ENCODE measurements around the gene SENP8. TPM values are rescaled to one million over a fixed set of nuclear protein-coding genes. Genes with fewer than 3 reads are reported as not detected.

The SENP8 gene
- total RNA-seq, 1 donor from 2014 or later, result 2.4 TPM

DNA sequence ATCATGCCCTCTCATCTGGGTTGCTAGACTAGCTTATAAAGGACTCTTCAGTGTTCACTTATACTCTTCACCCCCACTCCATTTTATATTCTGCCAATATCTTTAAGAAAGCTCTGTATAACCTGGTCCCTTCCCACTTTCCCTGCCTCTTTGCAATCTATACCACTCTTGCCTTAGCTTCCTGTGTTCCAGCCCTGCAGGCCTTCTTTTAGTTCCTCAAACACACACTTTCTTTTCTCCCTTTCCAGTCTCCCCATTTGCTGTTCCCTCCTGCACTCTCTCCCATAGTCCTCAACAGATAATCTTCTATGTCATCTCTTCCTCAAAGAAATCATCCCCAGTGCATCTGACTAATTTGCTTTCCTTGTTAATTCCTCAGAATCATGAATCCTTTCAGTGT lies 28.7 kb downstream of the SENP8 start:
- ATAC-seq, result no peak

DNA sequence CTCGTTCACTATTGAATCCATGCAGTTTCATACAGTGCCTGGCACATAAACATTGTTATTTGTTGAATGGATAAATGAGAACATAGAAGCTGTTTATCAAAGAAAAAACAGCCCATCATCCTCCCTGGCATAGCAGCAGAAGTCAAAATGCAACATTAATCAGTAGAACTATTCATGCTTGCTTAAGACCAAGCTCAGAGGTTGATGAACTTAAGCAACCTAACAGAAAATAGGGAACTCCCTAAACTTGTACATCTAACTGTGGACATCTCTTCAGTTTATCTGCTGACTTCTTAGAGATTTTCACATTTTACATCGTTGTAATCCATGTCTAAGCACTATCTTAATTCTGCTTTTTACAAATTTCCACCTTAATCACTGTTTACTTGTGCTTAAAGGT lies 29.2 kb downstream of the SENP8 start:
- intact Hi-C loops (cut with DNase I), result no loop called here
- DNase-seq (ENCODE audit: low spot score), result no peak
- ATAC-seq, result no peak

More for the DNA sequence above, 28.7 kb downstream of the SENP8 start:
- no peak for DNase-seq (ENCODE audit: low spot score)
- intact Hi-C loops (cut with DNase I), result no loop called here

DNA sequence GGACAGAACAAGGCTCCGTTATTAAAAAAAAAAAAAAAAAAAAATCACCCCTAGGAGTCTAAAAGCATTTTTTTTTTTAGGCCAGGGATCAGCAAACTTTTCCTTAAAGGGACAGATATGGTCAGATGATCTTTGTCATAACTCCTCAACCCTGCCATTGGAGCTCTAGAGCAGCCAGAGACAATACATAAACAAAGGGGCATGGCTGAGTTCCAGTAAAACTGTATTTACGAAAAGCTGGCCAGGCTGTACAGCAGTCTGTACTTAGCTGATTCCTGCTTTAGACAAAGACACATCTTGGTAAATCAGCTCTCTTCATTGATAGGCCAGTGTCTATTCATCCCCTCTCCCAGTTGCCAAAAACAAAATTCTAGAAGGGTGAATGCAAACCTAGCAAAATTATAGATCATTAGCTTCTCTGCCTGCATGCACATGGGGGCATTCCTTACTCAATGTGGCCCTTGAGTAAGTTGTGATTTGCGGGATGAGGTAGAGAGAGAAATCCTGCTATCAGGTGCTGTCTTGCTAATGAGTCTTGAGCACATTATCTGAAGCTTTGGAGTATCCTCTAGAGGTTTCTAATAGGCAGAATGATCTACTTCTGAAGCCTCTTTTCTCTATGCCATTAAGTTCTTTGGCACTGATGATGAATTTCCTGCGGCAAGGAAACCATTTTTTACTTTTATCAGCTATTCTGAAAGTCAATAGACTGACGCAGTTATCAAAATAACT lies 35.2 kb downstream of the SENP8 start:
- intact Hi-C loops (cut with DNase I), result no loop called here
- DNase-seq (ENCODE audit: low spot score), result no peak
- ATAC-seq, result no peak

DNA sequence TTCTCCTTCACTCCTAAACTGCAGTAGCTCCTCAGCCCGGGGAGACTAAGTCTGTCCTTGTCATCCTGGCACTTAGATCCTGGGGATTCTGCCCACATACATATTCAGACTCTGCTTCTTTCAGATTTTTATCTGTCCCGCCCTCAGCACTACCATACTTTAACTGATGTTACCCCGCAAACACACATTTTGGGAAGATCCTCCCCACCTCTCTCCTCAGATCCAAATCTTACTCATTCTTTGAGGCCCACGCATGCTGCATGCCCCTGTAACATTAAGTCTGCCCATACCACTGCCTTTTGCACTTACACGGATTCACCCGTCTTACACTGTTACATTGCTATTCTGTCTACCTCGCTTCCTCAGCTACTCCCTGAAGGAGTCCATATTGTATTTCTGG lies 36.1 kb downstream of the SENP8 start:
- ATAC-seq, result no peak
- intact Hi-C loops (cut with DNase I), result no loop called here

DNA sequence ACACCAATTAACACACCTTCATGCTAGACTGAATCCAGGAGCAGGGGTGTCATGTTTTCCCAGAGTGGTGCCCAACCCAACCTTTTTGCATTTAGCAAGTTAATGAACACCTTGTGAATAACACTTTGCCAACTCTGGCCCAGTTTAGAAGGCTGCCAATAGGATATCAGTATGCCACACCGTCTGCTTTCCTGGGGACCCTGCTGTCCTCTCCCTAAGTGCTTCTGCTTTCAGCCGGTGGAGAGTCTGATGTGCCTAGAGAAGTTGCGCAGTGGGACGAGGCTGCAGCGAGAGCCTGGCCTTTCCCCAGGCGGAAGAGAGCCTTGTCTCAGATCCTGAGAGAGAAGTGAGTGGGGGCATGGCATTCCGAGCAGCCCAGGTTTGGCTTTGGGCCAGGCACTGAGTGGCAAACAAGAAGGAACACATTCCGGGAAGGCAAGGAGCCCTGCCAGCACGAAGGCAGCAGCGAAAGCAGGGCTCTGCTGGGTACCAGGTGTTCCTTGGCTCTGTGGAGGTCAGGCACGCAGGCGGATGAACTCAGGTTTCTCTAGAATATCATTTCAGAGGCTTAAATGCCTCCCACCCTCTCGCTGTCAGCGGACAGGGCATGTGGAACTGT lies 36.9 kb downstream of the SENP8 start:
- ATAC-seq (peak; percentile 64), DNase-seq (ENCODE audit: low spot score) (peak; percentile 83)
- intact Hi-C loops (cut with DNase I), result no loop called here

More for the DNA sequence above, 36.1 kb downstream of the SENP8 start:
- no peak for DNase-seq (ENCODE audit: low spot score)

DNA sequence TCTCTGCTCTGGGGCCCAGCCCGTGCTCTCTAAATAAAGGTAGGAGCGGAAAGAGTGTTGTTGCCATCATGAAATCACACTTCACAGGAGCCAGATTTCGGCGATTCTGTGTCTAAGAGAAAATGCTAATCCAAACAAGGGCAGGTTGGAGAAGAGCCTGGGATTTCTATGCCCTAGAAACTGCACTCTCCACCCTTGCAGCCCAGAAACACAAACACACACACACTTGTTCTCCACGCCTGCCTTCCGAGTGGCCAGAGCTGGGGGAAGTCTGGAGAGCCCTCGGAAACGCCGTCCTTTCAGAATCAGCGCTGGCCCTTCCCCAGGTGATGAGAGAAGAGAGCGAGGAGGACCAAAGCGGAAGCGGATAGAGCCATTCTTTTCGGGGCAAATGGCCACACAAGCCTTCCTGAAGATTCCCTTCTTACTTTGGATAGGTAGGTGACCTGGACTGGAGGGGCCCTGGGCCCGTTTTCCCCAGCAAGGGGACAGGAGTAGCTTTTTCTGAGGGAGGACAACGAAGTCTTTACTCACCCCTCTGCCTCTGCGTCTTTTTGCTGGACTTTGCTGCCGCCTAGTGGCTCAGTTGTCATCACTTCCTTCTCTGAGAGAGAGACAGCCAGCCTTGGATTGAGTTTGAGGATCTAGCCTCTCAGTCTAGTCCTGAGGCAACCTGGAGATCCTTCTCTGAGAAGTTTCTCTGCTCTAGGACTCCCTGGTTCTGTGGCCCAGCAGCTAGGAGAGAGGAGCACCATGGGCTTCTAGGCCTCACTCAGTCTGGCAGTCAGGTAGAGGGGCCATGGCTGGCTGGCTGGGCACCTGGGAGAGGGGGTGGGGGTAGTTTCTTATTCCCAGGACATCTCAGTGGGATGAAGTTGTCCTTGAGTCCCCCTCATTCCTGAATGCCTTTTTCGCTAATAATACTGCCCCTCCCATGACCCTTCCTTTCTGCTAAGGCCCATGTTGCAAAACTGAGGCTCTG lies 37.7 kb downstream of the SENP8 start:
- intact Hi-C loops (cut with DNase I), result no loop called here
- ATAC-seq (peak; percentile 96), DNase-seq (ENCODE audit: low spot score) (peak; percentile 94)

DNA sequence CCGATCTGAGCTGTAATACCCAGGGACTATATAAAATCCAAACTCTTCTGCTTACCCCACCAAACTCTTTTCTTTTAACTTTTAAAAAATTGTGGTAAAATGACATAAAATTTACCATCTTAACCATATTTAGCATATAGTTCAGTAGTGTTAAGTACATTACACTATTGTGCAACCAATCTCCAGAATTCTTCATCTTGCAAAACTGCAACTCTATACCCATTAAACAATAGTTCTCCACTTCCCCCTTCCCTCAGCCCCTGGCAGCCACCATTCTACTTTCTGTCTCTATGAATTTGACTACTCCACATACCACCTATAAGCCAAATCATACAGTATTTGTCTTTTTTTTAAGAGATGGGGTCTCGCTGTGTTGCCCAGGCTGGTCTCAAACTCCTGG lies 38.7 kb downstream of the SENP8 start:
- ATAC-seq (no peak), DNase-seq (ENCODE audit: low spot score) (no peak)
- intact Hi-C loops (cut with DNase I), result no loop called here

DNA sequence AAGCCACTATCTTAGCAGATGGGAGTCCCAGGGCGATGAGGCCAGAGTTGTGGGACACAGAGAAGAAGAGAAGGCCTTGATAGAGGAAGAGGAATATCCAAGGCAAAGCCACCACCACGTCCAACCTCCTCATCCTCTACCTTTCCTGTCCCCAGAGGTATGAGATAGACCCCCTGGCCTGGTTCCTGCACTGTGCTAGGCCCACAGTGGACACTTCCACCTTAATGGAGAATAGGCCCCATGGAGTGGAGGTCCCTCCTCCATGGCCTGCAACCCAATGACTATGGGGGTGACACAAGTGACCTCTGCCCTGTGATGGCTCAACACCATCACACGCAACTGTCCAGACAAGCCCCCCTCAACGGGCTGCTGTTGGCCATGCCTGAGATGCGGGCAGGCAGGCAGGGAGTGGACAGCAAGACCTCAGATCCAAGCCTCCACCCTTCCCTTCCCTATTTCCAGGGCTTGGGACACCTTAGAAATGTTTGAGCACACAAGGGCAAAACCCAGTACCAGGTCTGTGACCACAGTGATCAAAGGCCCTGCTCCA lies 42.6 kb downstream of the SENP8 start:
- intact Hi-C loops (cut with DNase I), result loop anchor here (10.0 kb wide), 1 partner anchor 416 kb away; no protein-coding TSS in a partner anchor
- DNase-seq (ENCODE audit: low spot score) (no peak), ATAC-seq (no peak)

DNA sequence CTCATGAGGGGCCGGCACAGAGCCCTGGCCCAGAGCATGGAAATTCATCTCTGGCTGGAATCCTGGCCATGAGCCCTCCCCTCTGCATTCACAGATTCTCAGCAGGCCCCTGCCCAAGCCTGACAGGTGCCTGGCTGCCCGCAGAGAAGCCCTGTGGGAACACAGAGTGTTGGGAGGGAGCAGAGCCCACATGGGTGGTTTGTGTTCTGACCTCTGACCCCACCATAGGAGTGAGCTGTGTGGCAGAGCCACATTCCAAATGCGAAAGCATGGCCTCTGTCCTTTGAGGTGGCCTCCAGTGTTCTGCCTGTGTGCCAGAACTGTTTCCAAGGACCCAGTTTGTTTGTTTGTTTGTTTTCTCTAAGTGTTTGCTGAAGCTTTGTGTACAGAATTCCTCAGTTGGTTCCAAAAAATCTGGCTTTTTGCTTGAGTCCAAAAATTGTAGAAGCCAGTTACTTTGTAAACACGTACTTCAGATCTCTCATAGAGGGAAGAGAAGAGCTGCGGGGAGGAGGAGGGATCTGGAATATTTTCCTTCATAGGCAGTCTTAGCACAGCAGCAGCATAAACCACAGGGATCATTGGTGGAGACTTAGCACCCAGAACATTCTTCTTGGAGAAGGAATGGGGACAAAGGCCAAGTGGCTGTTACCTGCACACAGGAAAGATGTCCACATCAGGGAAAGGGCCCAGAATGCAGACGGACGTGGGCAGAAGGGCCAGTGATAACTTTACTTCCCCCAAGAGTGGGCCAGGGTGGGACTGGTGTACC lies 43.3 kb downstream of the SENP8 start:
- intact Hi-C loops (cut with DNase I), result loop anchor here (10.0 kb wide), 1 partner anchor 417 kb away; no protein-coding TSS in a partner anchor
- peak; percentile 55 for ATAC-seq
- no peak for DNase-seq (ENCODE audit: low spot score)

DNA sequence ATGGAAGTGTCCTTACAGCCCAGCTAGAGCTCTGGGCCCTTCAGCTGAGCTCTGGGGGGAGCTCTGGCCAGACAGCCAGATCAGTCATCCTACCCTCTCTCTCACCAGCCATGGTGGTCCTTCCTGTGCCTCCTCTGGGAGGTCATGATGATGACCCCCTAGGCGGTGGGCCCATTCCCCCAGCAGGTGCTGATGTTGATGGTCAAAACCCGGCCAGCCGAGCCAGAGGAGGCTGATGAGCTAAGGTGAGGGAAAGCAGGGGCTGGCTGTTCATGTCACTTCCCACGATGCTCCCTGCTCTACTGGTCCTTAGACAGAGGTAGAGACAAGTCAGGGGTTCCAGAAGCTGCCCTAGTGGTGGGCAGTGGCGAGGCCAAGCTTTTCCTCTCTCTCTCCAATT lies 44.4 kb downstream of the SENP8 start:
- intact Hi-C loops (cut with DNase I), result loop anchor here (10.0 kb wide), 1 partner anchor 418 kb away; no protein-coding TSS in a partner anchor

DNA sequence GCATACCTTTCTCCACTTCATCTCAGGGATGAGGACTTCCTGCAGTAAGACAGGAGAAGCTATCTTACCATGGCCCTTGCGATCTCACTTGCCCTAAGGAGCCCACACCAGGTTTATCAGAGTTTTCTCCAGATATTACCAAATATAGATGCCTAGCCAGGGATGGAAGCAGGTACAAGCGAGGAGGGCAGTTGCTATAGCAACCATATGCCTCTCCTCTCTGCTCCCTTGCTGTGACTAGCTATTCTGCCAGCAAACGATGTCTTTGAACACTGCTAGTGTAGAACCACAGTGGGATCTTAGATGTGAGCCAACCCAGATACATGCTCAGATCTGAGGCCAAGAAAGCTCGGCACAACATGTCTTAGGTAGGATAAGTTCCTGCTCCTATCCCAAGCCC lies 45.5 kb downstream of the SENP8 start:
- ATAC-seq (no peak), DNase-seq (ENCODE audit: low spot score) (no peak)
- intact Hi-C loops (cut with DNase I), result loop anchor here (10.0 kb wide), 1 partner anchor 419 kb away; no protein-coding TSS in a partner anchor

More for the DNA sequence above, 44.4 kb downstream of the SENP8 start:
- ATAC-seq (no peak), DNase-seq (ENCODE audit: low spot score) (no peak)

DNA sequence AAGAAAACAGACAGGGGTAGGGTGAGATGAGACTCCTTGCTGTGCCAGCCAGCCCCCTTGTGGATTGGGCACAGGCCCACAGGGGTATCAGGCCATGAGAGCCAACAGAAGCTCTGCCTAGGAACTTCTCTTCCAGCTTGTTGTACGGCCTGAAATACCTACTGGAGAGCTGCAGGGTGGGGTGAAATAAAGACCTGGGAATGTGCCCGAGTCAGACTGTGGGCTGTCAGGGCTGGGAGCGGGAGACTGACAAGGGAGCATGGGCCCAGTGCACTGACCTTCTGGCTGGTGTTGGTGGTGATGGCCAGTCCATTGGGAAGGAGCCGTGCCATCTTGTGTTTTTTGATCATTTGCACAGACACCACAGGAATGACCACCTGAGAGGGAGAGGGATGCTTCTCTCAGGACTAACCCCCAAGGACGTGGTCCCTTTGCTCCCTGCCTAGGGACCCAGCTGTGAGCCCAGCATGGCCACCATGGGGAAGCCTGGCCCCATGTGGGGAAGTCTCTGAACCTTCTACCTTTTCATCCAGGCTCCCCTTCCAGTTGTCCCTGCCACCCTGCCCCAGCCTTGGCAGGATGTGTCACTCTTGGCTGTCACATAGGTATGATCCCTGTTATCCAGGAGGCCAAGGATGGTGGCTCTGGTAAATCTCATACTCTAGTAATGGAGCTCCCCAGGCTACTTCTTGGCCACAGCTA lies 48.7 kb downstream of the SENP8 start:
- no peak for DNase-seq (ENCODE audit: low spot score)
- ATAC-seq, result no peak
- intact Hi-C loops (cut with DNase I), result loop anchor here (10.0 kb wide), 1 partner anchor 422 kb away; no protein-coding TSS in a partner anchor

DNA sequence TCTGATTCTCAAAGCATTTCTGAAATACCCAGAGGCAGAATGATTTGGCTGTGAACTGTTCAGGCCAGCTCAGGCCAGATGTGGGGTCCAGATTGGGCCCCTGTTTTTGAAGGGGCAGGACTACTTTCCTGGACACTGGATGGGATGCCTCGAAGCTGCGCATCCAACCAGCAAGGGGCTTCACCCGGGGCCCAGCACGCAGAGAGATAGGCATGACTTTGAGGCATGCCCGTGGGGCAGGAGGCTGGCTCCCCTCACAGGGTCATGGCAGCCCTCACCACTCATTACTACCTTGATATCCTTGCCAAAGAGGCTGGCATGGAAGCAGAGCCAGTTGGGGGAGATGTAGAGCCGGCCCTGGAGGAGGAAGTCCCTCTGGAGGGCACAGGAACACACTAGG lies 49.2 kb downstream of the SENP8 start:
- no peak for ATAC-seq
- intact Hi-C loops (cut with DNase I), result loop anchor here (10.0 kb wide), 1 partner anchor 423 kb away; no protein-coding TSS in a partner anchor

DNA sequence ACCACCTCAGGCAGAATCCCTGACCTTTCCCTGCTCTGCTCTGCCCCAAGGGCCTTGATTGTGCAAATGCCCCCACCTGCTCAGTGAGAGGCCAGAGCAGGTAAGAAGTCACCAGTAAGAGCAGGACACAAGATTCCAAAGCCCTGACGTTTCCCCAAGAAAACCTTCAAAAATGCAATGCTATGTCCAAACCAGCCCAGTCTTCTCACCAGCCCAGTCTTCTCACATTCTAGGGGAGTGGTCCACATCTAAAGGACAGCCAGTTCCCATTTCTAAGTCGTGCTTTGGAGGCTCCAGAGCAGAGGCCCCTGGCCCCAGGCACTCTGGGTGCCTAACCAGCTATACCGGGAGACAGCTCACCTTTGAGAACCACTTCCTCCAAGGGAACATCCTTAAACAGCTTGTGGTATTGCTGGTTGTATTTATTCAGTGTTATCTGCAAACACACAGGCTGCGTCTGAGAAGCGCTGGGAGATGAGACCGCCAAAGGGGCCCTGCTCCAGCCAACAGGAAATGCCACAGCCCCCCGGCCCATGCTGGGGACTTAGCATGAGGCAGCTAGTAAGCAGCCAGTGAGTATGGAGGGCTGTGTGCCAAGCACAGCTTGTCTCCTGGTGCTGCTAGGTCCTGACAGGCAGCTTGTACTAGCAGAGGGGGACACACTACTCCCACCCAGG lies 50.1 kb downstream of the SENP8 start:
- intact Hi-C loops (cut with DNase I), result loop anchor here (10.0 kb wide), 1 partner anchor 423 kb away; no protein-coding TSS in a partner anchor
- ATAC-seq (no peak), DNase-seq (ENCODE audit: low spot score) (no peak)

More for the DNA sequence above, 49.2 kb downstream of the SENP8 start:
- no peak for DNase-seq (ENCODE audit: low spot score)

DNA sequence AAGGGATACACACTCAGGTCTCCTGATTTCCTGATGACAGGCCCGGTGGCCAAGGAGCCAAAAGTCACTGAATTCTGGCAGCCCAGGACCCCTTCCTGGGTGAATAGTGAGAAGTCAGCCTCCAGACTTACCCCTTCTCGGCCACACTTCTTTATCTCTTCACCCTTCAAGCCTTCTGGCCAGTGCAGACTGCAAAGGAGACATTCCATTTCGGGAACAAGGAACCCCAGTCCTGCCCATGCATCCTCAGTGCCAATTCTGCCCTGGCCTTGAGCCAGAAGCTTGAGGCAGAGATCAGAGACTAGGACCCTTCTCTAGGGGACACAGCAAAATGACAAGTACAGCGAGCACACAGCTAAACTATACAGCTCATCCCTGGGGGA lies 50.6 kb downstream of the SENP8 start:
- intact Hi-C loops (cut with DNase I), result loop anchor here (10.0 kb wide), 1 partner anchor 424 kb away; no protein-coding TSS in a partner anchor
- no peak for DNase-seq (ENCODE audit: low spot score)
- no peak for ATAC-seq

DNA sequence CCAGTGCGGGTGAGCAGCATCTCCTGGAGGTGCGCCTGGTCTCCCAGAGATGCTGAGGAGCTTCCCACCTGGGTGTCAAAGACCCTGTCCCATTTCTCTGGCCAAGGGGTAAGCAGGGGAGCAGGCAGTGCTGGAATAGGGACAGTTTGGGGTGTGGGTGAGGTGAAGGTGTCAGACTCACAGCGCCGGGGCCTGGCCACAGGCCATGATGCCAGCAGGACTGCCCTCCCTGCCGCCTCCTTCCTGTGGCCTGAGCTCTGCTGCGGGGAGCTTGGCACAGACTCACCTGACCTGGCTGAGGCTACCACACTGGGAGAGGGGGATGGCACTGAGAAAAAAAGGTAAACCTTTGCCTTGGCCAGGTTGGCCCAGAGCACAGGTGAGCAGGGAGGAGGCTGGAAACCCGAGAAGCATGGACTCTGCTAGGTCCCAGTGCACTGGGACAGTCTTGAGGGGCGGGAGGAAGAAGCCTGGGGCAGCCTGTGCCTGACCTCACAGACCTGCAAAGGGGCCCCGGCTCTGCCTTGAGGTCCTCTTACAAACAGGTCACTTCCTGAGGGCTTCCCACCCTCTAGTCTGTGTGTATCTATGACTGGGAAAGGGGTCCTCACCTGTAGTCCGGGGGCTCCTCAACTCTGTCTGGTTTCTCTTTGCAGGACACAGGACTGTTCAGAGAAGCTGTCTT lies 51.2 kb downstream of the SENP8 start:
- ATAC-seq (no peak), DNase-seq (ENCODE audit: low spot score) (no peak)
- intact Hi-C loops (cut with DNase I), result loop anchor here (10.0 kb wide), 1 partner anchor 425 kb away; no protein-coding TSS in a partner anchor

All from sciatic nerve (tissue), 2 donors.